ENCODE measurements around the gene GPR63.

Gene GPR63

GRCh38 chr6:96755096-96755495 lies 82.2 kb downstream of the GPR63 start:
- no peak for DNase-seq (ENCODE audit: low spot score)

DNA sequence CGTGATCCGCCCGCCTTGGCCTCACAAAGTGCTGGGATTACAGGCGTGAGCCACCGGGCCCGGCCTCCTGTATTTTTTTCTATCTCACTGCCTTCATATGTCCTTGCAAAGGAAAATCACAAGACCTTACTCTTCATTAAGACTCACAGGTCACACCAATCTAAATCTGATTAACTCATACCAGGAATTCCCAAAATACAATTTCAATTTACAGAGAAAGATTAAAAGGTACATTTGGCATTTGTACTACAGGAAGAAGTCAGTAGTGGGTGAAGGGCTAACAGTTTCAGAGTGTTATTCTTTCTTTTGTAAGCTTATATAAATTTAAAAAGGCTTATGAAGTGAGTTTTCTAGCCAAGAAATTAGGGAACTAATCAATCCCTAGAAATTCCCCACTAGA lies 87.4 kb downstream of the GPR63 start:
- no peak for DNase-seq (ENCODE audit: low spot score)
